Activated naive CD4-positive, alpha-beta T cell treated with anti-CD3 and anti-CD28 coated beads, Interleukin-2, amount 50 U/mL, for 72 hours (primary cell): ENCODE results near the gene ART3. TPM values are rescaled to one million over a fixed set of nuclear protein-coding genes. Genes with fewer than 3 reads are reported as not detected.
"Not testable (repeated sequence)": the region's sequence is repeated elsewhere in the genome, so short reads cannot be mapped to it uniquely, and the experiment has no call there.

Experiments
- ATAC-seq, 2 donors: fragments of 150-1000 bp; cut with Tn5 transposase; 2 replicates each; pipeline ENCODE4 v1.10.0; 2021; ENCODE audit warnings: mild to moderate bottlenecking in 2 of 2, moderate library complexity in 2 of 2
- DNase-seq, 2 donors: peaks; one replicate each; pipeline ENCODE4 v3.0.0; 2021 to 2022; ENCODE audit warnings: low spot score in 2 of 2
- H3K27ac Mint-ChIP-seq, 2 donors: one replicate each; pipeline ENCODE4 v1.8.0; 2022; ENCODE audit warnings: mild to moderate bottlenecking in 2 of 2, mixed read lengths in 2 of 2
- H3K36me3 Mint-ChIP-seq, 2 donors: one replicate each; pipeline ENCODE4 v1.8.0; 2022; ENCODE audit warnings: mixed read lengths in 2 of 2
- H3K9me3 Mint-ChIP-seq, 2 donors: one replicate each; pipeline ENCODE4 v1.8.0; 2022; ENCODE audit warnings: mixed read lengths in 2 of 2
- total RNA-seq, 2 donors: library from RNA; stranded (reverse); gene quantifications; one replicate each; pipeline ENCODE4 v1.2.3, GENCODE V29; 2022

The ART3 gene, protein sequence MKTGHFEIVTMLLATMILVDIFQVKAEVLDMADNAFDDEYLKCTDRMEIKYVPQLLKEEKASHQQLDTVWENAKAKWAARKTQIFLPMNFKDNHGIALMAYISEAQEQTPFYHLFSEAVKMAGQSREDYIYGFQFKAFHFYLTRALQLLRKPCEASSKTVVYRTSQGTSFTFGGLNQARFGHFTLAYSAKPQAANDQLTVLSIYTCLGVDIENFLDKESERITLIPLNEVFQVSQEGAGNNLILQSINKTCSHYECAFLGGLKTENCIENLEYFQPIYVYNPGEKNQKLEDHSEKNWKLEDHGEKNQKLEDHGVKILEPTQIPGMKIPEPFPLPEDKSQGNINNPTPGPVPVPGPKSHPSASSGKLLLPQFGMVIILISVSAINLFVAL
- under 1 TPM in 1 of 2 donors, not detected in 1; 0.82 TPM for total RNA-seq

DNA sequence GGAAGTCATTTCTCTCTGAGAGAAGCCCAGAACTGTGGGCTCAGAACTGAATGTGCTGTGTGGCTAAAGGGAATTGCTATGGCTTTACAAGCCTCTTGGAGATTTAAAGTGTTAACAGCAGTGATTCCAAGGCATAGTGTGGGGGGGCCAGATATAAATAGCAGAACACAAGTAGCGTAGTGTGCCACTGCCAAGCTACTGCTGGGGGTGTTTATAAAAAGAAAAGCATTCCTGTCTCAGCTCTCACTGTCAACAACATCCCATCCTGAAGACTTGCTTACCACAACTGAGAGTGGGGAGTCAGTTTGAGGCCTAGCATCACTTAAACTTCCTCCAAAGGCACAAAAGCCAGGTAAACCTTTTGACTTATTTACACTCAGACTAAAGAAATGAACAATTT is at the start of gene ART3:
ART3 (plus strand) TSS at position 242 of the 400 bp plus-strand sequence. CDS start 1,181 bp downstream, outside the sequence.
- Mint-ChIP-seq H3K36me3 (no peaks in the 10 kb centered on the region), H3K9me3 (no peaks in the 10 kb centered on the region), H3K27ac (no peak within 1 kb of the TSS)
- no peak for ATAC-seq
- no peak for DNase-seq

DNA sequence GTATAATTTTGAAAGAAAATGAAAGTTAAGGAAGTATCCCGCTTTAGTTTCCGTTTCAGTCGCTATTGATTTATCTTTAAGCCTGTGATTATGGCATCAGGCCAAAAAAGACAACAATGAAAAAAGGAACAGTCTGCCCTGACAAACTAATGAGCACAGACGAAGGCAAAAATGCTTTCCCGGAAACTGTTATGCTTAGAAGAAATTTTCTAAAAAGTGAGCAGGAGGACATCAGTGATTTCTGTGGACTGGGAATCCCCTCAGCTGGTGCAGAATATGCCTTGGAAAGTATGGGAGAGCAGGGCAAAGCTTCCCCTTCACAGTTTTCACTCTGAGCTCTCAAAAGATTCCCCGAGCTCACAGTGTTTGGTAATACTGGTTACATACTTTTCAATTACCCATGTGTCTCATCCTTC is 46.2 kb upstream of the ART3 start:
- no peak for DNase-seq
- H3K27ac Mint-ChIP-seq: peak overlapping the region; percentile 77 to 89
- no peaks in the 10 kb centered on the region for H3K36me3 Mint-ChIP-seq
- peak; percentile 31 to 33 for ATAC-seq
- H3K9me3 Mint-ChIP-seq: no peaks in the 10 kb centered on the region

DNA sequence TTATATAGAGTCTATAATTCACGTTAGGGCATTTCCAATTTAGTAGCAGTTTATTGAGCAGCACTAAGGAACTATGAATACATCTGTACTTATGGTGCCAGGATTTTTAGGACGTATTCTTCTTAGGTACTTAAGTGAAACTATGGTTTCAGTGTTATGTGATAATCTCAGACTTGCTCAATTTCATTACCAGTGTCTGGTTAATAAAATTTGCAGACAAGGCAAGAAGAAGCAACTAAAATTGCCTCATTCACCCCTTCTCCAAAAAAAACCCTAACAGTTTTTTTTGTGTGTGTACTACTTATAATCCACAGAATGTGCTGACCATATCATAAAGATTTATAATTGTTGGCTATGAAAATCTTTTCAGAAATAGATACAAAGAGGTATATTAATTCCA is 45.2 kb upstream of the ART3 start:
- ATAC-seq (no peak), DNase-seq (no peak)
- H3K27ac Mint-ChIP-seq: no peak overlapping the region
- H3K36me3 Mint-ChIP-seq: no peaks in the 10 kb centered on the region
- no peaks in the 10 kb centered on the region for H3K9me3 Mint-ChIP-seq

DNA sequence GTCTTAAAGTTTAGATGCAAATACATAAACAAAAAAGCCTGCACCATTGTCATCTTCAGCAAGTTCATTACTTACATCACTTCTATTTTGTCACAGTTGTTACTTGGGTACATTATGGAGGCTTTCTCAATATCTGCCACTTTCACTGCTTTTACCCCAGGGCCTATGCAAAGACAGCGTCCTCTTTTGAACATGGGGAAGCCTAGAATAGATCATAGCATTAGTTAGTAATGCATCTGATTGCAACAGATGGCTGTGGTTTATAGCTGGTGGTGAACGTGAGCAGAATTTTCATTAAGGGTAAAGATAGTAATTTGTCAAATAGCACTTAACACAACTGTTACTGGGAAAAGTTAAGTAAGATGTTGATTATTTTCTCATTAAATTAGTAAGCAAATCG is 39.4 kb upstream of the ART3 start:
- H3K27ac Mint-ChIP-seq: no peak overlapping the region
- no peak for DNase-seq
- no peak for ATAC-seq
- no peaks in the 10 kb centered on the region for H3K9me3 Mint-ChIP-seq
- H3K36me3 Mint-ChIP-seq: no peaks in the 10 kb centered on the region

DNA sequence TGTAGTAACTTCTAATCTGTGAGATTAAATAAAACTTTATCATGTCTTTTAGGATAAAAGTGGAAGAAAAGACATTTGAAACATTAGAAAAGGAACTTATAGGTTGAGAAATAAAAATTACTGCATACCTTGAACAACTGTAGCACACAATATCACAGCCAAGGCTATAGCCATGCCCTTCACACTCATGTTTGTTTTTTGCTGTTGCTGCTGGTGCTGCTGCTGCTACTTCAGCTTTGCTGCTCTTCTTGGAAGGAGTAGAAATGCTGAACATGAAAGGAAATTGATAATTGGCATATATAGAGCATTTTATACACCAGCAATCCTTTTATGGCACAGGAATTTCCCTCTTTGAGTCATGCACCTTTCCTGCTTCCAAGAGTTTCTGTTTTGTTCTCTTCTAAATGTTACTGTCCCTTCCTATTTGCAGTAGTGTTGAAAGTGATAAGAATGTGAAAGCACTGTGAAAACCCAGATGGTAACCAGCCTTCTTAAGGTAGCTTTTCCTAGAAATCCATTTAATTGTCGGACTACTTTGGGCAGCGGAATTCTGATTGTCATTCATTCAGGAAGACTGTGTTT is 38.6 kb upstream of the ART3 start, which contains the start of gene CXCL11:
CXCL11 (minus strand) TSS at position 272 of the 582 bp plus-strand sequence; CDS start at position 189, 83 bp downstream.
- ATAC-seq: no peak
- Mint-ChIP-seq H3K27ac (no peak within 1 kb of the TSS), H3K36me3 (no peaks in the 10 kb centered on the region), H3K9me3 (no peaks in the 10 kb centered on the region)
- DNase-seq: no peak

DNA sequence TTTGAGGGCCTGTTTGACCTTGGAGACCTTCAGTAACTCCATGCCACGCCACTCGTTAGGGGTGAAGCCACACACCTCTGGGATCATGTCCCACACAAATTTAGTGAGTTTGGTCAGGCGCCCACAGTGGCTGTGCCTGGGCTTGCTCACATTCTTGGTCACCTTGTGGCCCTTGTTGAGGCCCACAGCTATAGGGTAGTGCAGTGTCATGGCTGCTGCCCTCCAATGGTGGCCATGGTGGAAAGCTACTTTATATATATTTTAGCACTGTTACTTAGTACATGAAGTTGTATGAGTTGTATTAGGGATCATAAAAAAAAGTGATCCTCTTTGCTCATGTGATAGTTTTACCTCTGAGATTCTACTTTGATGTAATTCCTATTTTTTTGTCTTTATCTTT is 37.7 kb upstream of the ART3 start:
- DNase-seq (no peak), ATAC-seq (no peak)
- no peaks in the 10 kb centered on the region for H3K9me3 Mint-ChIP-seq
- no peaks in the 10 kb centered on the region for H3K36me3 Mint-ChIP-seq
- H3K27ac Mint-ChIP-seq: no peak overlapping the region

DNA sequence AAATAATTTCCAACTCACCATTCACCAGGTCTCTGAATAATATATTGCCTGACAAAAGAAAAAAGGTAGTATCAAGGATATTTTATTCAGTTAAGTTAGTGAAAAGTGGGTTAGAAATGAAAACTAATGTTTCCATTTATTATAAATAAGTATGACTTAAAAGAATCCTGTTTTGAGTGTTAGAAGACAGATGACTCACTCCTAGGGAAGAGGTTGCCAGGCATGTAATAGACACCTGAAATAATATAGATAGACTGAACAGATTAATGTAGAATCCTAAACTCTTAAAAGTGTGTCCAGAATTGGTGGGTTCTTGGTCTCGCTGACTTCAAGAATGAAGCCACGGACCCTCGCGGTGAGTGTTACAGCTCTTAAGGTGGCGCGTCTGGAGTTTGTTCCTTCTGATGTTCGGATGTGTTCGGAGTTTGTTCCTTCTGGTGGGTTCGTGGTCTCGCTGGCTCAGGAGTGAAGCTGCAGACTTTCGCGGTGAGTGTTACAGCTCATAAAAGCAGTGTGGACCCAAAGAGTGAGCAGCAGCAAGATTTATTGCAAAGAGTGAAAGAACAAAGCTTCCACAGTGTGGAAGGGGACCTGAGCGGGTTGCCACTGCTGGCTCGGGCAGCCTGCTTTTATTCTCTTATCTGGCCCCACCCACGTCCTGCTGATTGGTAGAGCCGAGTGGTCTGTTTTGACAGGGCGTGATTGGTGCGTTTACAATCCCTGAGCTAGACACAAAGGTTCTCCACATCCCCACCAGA is 32.1 kb upstream of the ART3 start:
- not testable (repeated sequence) for H3K9me3 Mint-ChIP-seq, DNase-seq
- Mint-ChIP-seq H3K27ac (peak overlapping the region; percentile 36 to 54), H3K36me3 (peaks cover 0 to 15% of the 10 kb centered on the region in 2 donors)
- ATAC-seq: peak; percentile 50 to 99

DNA sequence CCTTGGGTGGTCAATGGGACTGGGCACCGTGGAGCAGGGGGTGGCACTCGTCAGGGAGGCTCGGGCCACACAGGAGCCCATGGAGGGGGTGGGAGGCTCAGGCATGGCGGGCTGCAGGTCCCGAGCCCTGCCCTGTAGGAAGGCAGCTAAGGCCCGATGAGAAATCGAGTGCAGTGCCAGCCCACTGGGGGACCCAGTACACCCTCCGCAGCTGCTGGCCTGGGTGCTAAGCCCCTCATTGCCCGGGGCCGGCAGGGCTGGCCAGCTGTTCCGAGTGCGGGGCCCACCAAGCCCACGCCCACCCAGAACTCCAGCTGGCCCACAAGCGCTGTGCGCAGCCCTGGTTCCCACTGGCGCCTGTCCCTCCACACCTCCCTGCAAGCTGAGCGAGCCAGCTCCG is 31.2 kb upstream of the ART3 start:
- ATAC-seq, H3K27ac Mint-ChIP-seq, DNase-seq, H3K9me3 Mint-ChIP-seq: not testable (repeated sequence)
- peaks cover 0 to 15% of the 10 kb centered on the region in 2 donors for H3K36me3 Mint-ChIP-seq

DNA sequence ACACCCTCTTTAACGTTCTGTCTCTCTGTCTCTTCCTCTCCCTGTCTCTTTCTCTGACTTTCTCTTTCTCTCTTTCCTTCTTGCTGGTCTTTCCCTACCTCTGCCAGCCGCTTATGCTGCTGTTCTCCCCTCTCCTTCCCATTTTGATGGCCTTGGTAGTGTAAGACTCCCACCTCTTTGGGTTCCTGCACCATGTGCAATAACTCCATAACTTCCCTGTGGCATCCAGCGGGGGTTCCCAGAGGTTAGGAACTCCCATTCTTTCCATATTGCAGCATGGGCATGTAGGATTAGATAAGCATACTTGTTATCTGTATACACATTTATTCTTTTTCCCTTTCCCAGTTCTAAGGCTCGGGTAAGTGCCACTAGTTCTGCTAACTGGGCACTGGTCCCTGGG is 29.8 kb upstream of the ART3 start:
- ATAC-seq, H3K27ac Mint-ChIP-seq, H3K9me3 Mint-ChIP-seq, DNase-seq: not testable (repeated sequence)
- H3K36me3 Mint-ChIP-seq: peaks cover 0 to 15% of the 10 kb centered on the region in 2 donors

DNA sequence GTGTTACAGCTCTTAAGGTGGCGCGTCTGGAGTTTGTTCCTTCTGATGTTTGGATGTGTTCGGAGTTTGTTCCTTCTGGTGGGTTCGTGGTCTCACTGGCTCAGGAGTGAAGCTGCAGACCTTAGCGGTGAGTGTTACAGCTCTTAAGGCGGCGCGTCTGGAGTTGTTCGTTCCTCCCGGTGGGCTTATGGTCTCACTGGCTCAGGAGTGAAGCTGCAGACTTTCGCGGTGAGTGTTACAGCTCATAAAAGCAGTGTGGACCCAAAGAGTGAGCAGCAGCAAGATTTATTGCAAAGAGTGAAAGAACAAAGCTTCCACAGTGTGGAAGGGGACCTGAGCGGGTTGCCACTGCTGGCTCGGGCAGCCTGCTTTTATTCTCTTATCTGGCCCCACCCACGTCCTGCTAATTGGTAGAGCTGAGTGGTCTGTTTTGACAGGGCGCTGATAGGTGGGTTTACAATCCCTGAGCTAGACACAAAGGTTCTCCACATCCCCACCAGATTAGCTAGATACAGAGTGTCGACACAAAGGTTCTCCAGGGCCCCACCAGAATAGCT is 24.6 kb upstream of the ART3 start:
- not testable (repeated sequence) for H3K9me3 Mint-ChIP-seq, H3K36me3 Mint-ChIP-seq, H3K27ac Mint-ChIP-seq, DNase-seq, ATAC-seq

DNA sequence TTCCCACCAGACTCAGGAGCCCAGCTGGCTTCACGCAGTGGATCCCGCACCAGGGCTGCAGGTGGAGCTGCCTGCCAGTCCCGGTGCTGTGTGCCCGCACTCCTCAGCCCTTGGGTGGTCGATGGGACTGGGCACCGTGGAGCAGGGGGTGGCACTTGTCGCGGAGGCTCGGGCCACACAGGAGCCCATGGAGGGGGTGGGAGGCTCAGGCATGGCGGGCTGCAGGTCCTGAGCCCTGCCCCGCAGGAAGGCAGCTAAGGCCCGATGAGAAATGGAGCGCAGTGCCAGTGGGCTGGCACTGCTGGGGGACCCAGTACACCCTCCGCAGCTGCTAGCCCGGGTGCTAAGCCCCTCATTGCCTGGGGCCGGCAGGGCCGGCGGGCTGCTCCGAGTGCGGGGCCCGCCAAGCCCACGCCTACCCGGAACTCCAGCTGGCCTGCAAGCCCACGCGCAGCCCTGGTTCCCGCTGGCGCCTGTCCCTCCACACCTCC is 23.9 kb upstream of the ART3 start:
- ATAC-seq, H3K9me3 Mint-ChIP-seq, H3K27ac Mint-ChIP-seq, DNase-seq, H3K36me3 Mint-ChIP-seq: not testable (repeated sequence)

DNA sequence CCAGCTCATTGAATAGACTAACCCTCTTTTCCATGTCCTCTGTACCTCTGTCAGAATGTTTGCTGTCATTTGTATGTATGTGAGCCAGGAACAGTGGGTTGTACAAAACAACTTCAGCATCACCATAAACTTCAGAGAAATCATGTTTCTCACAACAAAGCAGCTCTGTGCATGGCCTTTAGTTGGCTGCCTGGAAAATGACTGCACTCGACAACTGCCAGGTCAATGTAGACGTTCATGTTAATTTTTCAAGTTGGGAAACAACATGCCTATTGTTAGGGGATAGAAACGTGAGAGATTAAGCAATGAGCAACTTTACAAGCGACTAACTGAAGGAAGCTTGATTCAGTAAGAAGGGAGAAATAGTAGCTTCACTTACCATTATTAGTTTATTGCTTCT is 20.8 kb upstream of the ART3 start:
- ATAC-seq (no peak), DNase-seq (no peak)
- Mint-ChIP-seq H3K36me3 (no peaks in the 10 kb centered on the region), H3K9me3 (no peaks in the 10 kb centered on the region), H3K27ac (no peak overlapping the region)

DNA sequence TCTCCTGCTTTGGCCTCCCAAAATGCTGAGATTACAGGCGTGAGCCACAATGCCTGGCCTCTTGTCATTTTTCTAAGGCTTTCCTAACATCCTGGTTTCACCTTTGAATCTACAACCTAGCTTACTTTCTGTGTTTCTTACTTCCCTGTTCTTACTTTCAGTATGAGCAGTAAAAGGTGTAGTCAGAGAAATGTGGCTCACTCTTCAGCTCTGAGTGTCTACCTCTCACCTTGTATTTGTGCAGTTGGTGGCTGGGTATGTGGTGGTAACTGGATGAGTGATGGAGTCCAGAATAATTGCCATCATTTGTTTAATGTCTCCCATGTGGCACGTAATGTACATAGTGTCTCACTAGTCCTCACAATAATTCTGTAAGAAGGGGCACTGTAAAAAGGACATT is 19.5 kb upstream of the ART3 start:
- no peaks in the 10 kb centered on the region for H3K36me3 Mint-ChIP-seq
- H3K9me3 Mint-ChIP-seq: no peaks in the 10 kb centered on the region
- ATAC-seq (peak; percentile 85 to 87), DNase-seq (peak in 1 of 2 donors; percentile 50)
- peak overlapping the region in 1 of 2 donors; percentile 63 for H3K27ac Mint-ChIP-seq

DNA sequence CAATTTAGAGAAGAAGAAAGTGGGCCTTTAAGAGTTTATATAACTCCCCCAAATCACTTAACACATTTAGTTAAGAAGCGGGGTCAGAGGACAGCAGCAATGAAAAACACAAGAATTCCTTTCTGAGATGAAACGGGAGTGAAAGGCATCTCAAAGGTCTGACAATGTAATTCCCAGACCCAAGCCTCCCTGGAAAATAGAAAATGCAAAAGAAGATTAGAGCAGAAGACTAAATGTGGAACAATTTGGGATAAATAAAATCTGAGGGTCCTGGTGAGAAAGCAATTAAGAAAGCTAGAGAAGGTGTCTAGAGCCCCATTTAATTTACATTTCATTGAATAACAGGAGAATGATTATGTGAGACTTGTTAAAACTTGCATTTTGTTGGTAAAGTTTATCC is 19.1 kb upstream of the ART3 start:
- Mint-ChIP-seq H3K9me3 (no peaks in the 10 kb centered on the region), H3K36me3 (no peaks in the 10 kb centered on the region), H3K27ac (peak overlapping the region in 1 of 2 donors; percentile 63)
- no peak for DNase-seq
- no peak for ATAC-seq

DNA sequence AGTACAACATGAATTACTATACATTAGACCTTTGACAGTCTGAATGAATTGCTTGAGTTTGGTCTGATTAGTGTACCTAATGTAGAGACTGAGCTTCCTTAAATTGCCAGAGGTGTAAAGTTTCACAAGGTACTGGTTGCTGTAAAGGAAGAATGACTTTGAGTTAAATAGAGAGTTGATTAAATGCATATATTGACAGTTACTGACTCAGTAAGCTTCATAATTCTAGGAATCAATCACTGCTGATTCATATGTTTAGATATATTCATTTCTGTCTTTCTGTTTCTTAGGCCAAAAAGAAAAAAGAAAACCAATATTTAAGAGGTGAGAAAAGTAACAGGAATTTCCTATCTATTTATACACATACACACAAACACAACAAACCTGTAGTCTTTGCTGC is 16.2 kb upstream of the ART3 start:
- Mint-ChIP-seq H3K27ac (peak overlapping the region in 1 of 2 donors; percentile 91), H3K36me3 (no peaks in the 10 kb centered on the region), H3K9me3 (peaks cover 0 to 5% of the 10 kb centered on the region in 2 donors)
- no peak for DNase-seq
- peak; percentile 63 to 77 for ATAC-seq

DNA sequence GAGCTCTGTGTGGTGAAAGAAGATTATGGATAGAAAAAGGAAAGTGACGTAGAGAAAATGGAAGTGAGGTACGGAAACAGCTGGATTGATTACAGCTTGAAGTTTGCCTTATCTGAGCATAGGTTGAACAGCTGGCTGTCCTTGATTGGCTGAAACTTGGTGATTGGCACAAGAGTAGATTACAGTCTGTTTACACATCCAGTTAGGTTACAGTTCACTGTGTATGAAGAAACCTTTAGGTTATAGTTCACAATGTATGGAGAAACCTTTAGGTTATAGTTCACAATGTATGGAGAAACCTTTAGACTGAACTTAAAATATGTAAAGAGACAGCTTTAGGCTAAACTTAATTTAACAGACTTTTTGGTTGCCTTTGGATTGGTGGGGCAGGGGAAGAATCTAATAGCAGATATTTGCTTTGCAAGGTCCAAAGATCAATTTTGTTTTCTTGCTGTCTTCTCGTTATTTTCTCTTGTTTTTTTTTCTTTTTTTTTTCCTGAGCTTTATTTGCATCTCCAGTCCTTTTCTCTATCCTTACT is 15.6 kb upstream of the ART3 start:
- ATAC-seq: peak in 1 of 2 donors; percentile 0
- DNase-seq: no peak
- H3K9me3 Mint-ChIP-seq: peaks cover 0 to 5% of the 10 kb centered on the region in 2 donors
- H3K36me3 Mint-ChIP-seq: no peaks in the 10 kb centered on the region
- H3K27ac Mint-ChIP-seq: peak overlapping the region in 1 of 2 donors; percentile 91
